HG02623 (cell line): Measurements from ENCODE around the gene FBXL7.

Source experiments
- ATAC-seq: cut with Tn5 transposase; IDR thresholded peaks from one replicate; pipeline ENCODE4 v1.9.1; 2021; ENCODE audit warnings: moderate library complexity; ENCODE audit not compliant: unreplicated experiment

FBXL7 gene

DNA sequence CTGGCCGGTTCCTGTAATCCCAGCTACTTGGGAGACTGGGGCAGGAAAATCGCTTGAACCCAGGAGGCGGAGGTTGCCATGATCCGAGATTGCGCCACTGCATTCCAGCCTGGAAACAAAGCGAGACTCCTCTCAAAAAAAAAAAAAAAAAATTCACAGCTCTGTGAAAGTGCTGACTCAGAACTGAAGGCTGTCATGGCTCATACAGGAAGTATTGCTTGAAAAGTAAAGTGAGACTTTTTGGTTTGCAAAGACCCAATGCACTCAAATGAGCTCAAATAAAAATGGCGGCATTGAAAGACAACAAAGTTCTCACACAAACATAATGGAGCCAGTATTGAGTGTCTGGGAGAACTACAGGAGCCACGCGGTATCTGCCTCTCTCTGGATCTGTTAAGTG lies 202.1 kb downstream of the FBXL7 start:
- ATAC-seq = no peak

DNA sequence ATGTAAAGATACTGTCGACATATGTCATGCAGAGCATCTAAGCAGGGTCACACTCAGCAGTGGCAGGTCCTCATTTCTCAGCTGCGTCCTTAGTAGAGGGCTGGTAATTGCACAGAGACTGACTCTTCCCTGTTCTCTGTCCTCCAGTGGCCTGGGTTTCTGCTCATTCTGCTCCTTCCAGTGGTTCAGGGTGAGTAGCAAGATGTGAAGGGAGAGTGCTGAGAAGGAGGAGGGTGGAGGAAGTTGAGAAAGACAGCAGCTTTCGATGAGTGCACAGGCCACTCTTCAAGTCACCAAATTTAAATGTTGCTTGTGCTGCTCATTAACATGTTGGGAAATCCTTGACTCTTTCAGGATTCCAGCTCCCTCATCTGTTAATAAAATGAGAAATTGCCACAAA lies 203.9 kb downstream of the FBXL7 start:
- ATAC-seq = no peak

DNA sequence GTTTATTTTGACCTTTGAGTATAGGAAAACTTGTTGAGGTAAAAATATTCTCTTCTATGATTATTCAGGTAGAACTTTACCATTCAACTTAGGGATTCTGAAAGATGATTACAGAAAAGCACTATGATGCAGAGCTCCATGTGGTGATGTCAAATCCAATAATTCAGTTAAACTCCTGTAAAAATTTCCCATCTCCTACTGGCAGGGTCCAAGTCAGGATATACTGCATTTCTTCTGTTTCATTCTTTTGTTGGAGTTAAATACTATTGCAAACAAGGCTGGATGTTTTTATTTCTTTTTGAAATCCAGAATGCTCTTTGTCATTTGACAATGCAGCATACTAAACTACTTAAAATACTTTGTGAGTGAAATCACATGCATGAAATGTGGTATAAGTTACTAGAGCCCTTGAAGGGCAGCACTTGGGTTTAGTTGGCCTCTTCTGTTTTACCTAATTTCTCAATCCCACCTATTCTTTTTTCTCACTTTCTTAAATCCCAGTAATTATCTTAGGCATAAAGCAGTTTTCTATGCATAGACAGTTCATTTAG lies 204.5 kb downstream of the FBXL7 start:
- ATAC-seq = no peak

DNA sequence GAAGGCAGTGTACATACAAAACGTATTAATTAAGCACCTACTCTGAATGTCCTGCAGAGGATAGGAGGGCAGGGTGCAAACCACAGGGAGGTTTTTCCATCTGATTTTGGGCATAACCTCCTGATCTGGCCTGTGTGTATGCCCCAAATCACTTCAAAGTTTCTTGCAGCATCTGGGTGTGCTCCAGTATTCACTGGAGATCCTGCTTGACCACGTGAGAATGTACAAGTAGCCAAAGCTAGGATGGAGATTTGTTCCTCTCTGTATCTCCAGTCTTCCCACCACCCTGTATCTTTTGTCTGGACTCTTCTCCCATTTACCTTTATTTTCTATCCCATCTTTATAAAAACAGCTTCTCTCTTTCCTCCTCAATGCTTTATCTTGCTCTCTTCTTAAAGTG lies 207.7 kb downstream of the FBXL7 start:
- no peak for ATAC-seq

DNA sequence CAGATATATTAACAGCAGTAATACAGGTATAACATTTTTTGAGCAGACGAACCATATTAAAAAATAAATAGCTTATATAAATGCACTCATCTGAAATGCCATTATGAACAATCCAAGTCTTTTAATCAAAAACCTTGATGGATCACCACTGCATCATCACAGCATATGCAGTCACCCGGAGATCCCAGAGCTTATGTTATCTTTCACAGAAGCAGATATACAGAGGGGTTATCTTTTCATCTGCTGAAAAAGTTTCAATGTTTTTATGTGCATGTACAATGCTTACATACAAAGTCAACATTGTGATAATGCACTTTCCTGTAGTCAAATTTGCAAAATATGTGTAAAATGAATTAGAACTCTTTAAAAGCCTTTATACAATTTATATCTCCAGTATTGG lies 211.9 kb downstream of the FBXL7 start:
- ATAC-seq = no peak

DNA sequence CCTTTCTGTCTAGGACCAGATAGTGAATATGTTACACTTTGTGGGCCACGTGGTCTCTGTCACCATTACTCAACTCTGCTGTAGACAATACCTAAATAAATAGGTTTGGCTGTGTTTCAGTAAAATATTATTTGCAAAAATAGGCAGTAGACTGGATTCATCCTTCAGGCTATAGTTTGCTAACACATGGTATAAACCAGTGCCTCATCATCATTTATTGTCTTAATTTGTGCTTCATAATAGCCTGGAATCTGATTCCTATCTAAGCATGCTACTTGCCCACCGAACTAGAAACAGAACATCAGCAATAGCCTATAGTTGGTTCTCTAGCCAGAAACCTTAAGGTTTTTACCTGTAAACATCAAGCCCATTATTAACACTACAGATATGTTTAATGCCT lies 215.6 kb downstream of the FBXL7 start:
- ATAC-seq = no peak

DNA sequence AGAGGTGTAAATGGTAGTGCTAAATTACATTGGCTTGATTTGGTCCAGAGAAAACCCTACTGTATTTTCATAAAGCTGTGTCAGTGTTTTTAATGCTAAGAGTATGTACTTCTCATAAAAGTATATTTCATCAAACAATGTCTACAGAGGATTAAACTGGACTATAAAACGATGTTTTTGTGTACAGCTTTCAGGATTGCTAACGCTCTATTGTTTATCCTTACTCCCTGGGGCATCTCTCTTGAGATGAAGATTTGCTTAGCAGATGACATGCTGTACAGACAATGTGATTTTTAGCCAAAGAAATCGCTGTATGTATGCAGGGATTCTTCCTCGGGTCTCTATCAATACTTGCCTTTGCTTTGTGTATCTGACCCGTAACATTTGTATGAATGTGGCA lies 216.0 kb downstream of the FBXL7 start:
- ATAC-seq = no peak

DNA sequence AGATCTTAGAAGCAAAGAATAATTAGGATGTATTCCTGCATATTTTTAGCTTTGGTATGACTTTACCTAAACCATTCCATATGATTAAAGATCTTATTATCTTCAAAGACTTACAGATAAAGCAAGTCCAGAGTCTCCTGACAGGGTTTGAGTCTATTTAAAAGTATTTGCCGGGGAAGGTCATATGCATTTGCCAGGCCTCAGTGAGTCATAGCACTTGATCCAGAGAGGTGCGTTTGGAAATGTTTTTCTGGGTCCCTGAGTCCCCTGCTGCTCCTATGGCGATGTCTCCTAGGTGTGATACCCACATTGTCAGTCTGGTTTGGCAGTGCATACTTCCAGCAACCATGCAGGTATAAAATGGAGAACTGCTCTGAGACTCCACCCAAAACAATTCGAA lies 217.0 kb downstream of the FBXL7 start:
- ATAC-seq = no peak

DNA sequence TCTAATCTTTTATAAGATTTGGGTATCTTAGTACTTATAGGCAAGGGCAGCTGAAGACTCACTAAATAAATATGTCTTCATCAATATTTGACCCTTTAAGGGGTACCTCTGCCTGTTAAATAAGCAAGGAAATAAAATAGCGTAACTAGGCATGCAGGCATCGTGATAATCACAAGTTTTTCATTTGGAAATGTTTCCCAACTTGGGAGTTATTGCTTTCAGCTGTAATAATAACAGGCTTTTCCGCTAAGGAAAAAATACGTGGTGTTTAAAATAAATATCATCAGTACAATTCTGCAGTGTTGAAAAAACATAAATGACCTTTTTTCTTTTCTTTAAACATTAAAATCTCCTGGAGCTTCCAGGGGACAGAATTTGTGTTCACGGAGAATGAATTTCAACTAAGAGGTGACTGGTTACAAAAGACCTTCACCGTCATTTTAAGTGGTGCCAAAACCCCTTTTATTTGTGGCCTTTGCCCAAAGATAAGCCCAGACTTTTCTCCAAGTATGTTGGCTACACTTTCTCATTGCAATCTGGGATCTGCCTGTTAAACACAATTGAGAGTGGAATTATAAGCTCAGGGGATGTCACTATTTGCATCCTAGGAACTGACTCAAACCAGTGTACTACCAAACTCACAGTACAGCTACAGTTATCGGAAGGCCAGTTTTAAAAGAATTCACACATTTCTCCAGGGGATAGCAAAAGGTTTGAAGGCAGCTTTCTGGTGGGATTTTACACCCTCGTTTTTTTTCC lies 218.6 kb downstream of the FBXL7 start:
- no peak for ATAC-seq

DNA sequence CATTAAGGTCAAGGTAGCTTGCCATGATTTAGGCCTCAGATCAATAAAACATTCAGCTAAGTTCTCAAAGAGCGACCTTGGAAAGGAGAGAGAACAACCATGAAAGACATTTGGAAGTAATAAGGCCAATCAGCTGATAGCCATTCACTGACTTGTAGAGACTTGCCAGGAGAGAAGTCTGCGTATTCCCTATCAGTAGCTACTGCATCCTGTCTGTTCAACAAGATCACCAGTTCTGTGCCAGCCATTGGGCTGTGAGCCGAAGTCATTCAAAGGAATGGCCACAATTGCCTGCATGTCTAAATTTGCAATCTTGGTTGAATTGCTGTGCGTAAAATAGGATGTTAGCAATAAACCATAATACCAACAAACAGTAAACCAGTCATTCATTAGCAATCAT lies 219.8 kb downstream of the FBXL7 start:
- no peak for ATAC-seq

DNA sequence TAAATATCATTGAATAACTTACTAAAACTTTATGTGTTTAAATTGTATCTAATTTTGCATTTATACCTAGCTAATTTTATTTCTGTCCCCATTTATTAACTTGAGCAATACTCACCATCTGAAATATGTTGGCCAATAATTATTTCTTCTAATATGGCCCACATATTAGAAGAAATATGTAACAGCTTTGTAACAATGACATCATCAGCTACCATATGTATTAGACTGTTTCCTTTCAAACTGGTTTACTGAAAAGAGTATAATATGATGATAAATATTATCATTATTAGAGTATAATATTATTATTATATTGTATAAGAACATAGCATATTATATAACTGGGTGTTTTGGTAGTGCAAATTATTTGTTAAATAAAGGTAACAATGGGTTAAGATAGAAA lies 220.5 kb downstream of the FBXL7 start:
- no peak for ATAC-seq

DNA sequence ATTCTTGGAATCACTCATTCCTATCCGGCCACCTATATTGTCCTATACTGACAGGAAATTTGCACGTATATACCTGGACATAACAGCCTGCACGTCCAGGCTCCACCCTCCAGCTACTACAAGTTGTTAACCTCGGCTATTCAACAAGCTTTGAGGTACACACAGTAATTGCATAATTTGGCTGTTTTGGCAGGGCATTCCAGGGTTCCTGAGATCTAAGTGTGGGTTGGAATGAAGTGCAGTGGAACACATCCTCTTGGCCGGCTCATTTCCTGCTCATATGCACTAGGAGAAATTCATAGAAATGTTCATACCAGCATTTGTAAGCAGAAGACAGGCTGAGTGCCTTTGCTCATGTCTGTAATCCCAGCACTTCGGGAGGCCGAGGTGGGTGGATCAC lies 222.3 kb downstream of the FBXL7 start:
- no peak for ATAC-seq

DNA sequence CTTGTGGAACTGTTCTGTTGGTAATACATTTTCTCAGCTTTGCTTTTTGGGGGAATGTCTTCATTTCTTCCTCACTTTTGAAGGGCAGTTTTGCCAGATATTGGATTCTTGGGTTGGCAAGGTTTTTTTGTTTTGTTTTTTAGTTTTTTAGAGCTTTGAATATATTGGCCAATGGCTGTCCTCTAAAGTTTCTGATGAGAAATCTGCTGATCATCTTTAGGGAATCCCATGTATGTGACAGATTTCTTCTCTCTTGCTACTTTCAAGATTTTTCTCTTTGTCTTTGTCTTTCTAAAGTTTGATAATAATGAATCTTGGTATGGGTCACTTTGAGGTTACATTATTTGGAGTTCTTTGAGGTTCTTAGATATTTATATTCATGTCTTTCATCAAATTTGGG lies 227.4 kb downstream of the FBXL7 start:
- ATAC-seq = no peak

DNA sequence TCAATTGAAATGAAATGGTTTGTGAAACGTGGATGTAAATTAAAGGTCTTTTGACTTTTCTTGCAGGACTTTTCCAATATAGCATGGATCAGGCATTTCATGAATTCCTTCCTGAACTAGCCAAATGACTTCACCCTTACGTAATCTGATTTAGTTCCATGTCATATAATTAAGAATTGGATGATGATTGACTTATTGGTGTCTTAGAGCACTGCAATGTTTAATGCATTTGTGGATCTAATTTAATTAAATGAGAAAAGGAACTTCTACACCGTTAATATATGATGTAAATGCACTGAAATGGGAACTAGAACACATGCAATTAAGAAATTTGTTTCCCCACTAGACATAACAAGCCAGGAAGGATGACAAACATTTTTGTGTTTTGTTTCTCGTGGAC lies 228.8 kb downstream of the FBXL7 start:
- no peak for ATAC-seq

DNA sequence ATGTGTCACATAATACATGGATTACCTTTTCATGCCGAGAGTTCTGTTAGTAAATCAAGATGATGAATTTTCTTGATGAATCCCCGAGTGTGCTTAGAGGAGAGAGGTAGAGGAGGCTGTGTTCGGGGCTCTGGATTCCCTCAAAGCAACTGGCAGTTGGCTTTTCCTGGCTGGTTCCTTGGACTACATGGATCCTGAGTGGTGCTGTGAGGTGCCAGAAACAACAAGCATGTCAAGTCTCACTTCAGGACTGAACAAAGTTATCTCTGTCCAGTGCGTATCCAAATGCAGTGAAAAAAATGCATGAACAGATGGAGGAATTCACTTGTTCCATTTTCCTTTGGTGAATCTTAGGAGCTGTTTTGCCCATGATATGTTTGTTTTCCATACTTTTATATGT lies 231.7 kb downstream of the FBXL7 start:
- ATAC-seq = no peak

DNA sequence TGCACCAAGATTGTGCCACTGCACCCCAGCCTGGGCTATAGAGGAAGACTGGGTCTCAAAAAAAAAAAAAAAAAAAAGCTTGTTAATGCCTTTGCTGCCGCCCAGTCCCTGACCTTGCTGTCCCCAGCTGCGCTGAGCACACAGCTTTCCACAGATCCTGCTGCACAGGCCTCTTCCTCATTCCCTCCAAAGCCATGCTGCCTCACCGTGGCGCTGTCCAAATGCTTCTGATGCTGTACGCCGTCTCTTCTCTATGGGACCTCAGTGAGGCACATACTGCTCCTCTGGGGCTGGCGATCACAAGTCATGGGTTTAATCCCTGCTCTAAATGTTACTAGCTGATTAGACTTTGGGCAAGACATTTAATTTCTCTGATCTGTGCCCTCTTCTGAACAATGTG lies 234.1 kb downstream of the FBXL7 start:
- ATAC-seq = no peak

DNA sequence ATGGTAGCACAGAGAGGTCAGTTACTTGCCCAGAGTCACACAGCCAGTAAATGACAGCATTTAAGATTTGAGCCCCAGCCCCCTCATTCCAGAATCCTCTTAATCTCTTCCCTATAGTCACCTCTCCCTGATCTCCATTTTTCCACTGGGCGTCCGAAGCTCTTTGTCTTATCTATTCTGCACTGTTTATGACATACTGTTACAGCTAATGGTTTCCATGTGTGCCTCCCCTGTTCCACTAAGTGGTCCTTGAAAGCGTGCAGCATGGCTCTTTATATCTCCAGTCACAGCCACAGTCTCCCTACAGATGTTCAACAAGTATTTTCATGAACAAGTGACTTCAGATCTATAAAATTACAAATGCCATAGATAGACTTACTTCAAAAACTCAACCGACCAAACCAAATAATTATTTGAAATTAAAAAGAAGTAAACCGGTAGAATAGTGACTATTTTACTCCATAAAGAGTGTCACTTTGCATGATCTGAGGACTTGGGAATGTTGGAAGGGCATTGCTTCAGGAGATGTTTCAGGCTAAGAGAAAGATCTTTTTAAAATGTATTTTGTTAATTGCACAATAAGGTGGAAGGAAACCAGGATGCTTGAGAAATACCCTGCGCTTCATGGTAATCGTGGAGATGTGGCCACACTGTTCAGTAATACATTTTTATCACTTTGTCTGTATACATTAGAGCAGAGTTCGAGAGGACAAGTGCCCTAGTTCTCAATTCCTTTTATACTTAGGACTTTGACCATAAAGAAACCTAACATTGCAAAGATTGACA lies 237.2 kb downstream of the FBXL7 start:
- ATAC-seq = no peak

DNA sequence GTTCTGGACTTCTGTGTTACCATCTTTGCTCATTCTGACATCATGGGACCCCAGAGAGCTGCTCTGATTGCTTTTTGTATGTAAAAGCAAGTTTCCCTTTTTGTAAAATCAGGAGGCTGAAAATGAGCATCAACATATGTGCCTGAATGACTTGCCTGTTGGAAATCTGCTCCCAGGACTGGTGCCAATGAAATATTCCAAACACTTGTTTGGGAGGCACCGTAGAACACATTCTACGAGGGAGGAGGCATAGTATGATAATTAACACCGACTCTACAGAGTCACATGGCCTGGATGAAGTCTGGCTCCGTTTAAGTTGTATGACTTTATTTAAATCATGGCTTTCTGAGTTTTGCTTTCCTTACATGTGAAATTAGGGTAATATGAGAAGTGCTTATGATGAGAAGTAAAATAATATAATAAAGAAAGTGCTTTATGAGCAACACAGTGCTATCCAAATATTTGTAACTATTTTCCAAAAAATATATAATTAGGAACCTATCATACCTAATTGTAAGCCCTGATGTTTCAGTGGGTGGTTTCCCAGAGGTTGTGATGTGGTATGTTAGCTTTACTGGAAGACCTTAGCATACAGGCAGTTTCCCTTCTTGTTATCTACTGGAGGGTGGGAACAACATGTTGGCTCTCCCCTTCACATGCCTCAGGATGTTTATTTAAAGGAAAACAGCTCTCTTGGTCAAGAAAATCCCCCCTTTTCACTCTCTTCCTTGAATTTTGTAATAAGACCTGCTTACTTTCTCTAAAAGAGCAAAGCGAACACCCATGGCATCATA lies 238.1 kb downstream of the FBXL7 start:
- ATAC-seq = no peak

DNA sequence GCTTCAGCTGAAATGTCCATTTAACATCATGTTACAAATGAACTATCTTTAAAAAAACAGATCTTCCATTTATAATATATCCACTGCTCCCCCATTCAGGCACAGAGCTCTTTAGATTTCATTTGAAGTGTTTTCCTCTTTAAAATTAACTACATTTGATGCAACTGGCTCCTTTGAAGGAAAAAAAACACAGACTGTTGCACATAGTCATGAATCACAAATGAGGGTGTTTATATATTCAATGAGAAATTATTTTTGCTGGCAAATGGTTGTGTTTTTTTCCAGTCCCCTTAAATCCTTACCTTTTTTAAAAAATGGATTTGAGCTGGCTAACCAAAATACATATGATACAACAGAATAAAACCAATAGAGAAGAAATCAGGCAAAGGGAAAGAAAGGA lies 240.4 kb downstream of the FBXL7 start:
- ATAC-seq = no peak

DNA sequence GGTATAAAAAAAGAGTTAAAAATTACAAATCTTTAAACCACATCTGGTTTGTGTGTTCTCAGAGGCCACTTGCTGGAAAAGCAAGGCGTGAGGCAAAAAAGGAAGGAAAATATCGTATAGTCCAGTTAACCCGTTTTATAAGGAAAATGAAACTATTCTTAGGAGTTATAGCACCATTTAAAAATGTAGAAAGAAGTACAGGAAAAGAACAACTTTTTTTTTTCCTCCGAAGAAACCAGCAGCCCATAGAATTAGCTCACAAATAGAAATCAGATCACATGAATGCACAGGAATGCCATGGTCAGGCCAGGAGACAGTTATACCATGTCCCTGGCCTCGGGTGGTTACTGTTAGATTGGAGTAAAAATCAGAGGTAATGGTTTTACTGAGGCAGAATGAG lies 241.6 kb downstream of the FBXL7 start:
- ATAC-seq = no peak

DNA sequence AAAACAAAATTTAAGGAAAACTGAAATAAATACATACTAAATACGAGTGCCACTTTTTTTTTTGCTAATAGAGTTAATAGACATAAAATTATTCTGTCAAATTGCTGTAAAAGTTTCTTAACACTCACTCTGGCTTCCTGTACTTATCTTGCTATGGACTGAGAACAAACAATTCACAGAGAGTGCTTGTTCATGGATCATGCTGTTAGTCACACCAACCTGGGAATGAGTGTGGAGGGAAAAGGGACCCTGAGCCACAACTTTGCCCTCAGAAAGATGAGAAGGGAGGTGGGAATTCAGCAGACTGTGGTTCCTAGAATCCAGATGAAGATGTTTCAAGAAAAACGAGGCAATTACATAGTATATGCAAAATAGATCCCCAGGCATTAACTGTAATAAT lies 246.9 kb downstream of the FBXL7 start:
- no peak for ATAC-seq

DNA sequence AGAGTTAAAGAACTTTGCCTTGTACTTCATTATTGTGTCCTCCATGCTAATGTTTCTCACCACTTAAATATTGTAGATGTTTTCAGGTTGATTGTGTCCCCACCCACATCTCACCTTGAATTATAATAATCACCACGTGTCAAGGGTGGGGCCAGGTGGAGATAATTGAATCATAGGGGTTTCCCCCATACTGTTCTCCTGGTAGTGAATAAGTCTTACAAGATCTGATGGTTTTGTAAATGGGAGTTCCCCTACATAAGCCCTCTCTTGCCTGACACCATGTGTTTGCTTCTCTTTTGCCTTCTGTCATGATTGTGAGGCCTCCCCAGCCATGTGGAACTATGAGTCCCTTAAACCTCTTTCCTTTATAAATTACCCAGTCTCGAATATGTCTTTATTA lies 248.3 kb downstream of the FBXL7 start:
- ATAC-seq = no peak
